Activated CD8-positive, alpha-beta T cell treated with anti-CD3 and anti-CD28 coated beads for 36 hours (primary cell): ENCODE data around the gene B4GALT5. TPM values are rescaled to one million over a fixed set of nuclear protein-coding genes. Genes with fewer than 3 reads are reported as not detected.

Experiments used
- ATAC-seq: fragments of 200-7000 bp; cut with Tn5 transposase; one replicate; pipeline ENCODE4 v1.10.0; 2021; ENCODE audit warnings: mild to moderate bottlenecking, moderate library complexity
- CTCF ChIA-PET: fragments of 350-600 bp; sonication (Branson Sonifier 250); formaldehyde crosslinking; loops from one replicate; lab custom pipeline; 2021; ENCODE audit warnings: antibody characterized with exemption; lab: Charles Lee
- POLR2A ChIA-PET: fragments of 350-600 bp; sonication (Branson Sonifier 250); formaldehyde crosslinking; loops from one replicate; lab custom pipeline; 2021; ENCODE audit warnings: antibody characterized with exemption; lab: Charles Lee
- DNase-seq: peaks from one replicate; pipeline ENCODE4 v3.0.0-alpha.2; 2020
- H3K27ac Mint-ChIP-seq: one replicate; pipeline ENCODE4 v1.8.0; 2021; ENCODE audit warnings: mild to moderate bottlenecking, mixed read lengths
- H3K27me3 Mint-ChIP-seq: one replicate; pipeline ENCODE4 v1.8.0; 2021; ENCODE audit warnings: mixed read lengths
- H3K36me3 Mint-ChIP-seq: one replicate; pipeline ENCODE4 v1.8.0; 2021; ENCODE audit warnings: low read depth, mixed read lengths
- H3K4me1 Mint-ChIP-seq: one replicate; pipeline ENCODE4 v1.8.0; 2021; ENCODE audit warnings: low read depth, mixed read lengths
- H3K4me3 Mint-ChIP-seq: one replicate; pipeline ENCODE4 v1.8.0; 2021; ENCODE audit warnings: mild to moderate bottlenecking, moderate library complexity, mixed read lengths
- H3K9me3 Mint-ChIP-seq: one replicate; pipeline ENCODE4 v1.8.0; 2021; ENCODE audit warnings: mixed read lengths
- CTCF ChIP-seq: fragments of 200-600 bp; IDR thresholded peaks from one replicate; pipeline ENCODE4 v1.8.0; 2022; ENCODE audit warnings: antibody characterized with exemption, mild to moderate bottlenecking
- intact Hi-C: fragments of 100-400 bp; cut with micrococcal nuclease; formaldehyde crosslinking; loops from one replicate; pipeline ENCODE4 v1.10.0; 2022
- total RNA-seq, 2 experiments: library from RNA; stranded (reverse); gene quantifications; one replicate each; pipeline ENCODE4 v1.2.3, GENCODE V29; 2021

Gene B4GALT5
- total RNA-seq, 2 experiments from 2014 or later: 16.5 to 16.8 TPM

GRCh38 chr20:49657118-49657901 is 56.4 kb downstream of the B4GALT5 start:
- DNase-seq: no peak
- Mint-ChIP-seq H3K36me3 (peaks cover 30% of the 10 kb centered on the region), H3K4me1 (peaks cover 14% of the 10 kb centered on the region), H3K27ac (no peak overlapping the region), H3K4me3 (no peak overlapping the region), H3K9me3 (no peaks in the 10 kb centered on the region), H3K27me3 (no peaks in the 10 kb centered on the region)
- CTCF ChIA-PET: interaction anchor here (1.0 to 1.2 kb wide), 2 partner anchors 8 to 169 kb away, joined by 3 read pairs; no protein-coding TSS in a partner anchor
- POLR2A ChIA-PET: interaction anchor here (0.7 to 1.0 kb wide), 2 partner anchors 12 to 57 kb away, joined by 4 to 5 read pairs; no protein-coding TSS in a partner anchor
- no peak for ATAC-seq
- TF ChIP-seq CTCF: no peak
- intact Hi-C loops: no loop called here

- peaks cover 30% of the 10 kb centered on the region for H3K36me3 Mint-ChIP-seq
- DNase-seq (no peak), ATAC-seq (no peak)
- H3K27me3 Mint-ChIP-seq: no peaks in the 10 kb centered on the region
- H3K27ac Mint-ChIP-seq: no peak overlapping the region
- H3K9me3 Mint-ChIP-seq: no peaks in the 10 kb centered on the region
- POLR2A ChIA-PET: interaction anchor here (0.7 to 1.0 kb wide), 2 partner anchors 13 to 58 kb away, joined by 4 to 5 read pairs; no protein-coding TSS in a partner anchor
- no peak overlapping the region for H3K4me3 Mint-ChIP-seq
- peaks cover 9% of the 10 kb centered on the region for H3K4me1 Mint-ChIP-seq
- CTCF ChIA-PET: interaction anchor here (1.0 kb wide), 1 partner anchor 94 kb away, joined by 4 read pairs; no protein-coding TSS in a partner anchor
- intact Hi-C loops: no loop called here
- no peak for TF ChIP-seq CTCF
Measured at GRCh38 chr20:49656304-49656703, 57.4 kb downstream of the B4GALT5 start.

GRCh38 chr20:49653925-49654434 is 59.7 kb downstream of the B4GALT5 start:
- Mint-ChIP-seq H3K4me3 (no peak overlapping the region), H3K9me3 (no peaks in the 10 kb centered on the region), H3K36me3 (peaks cover 36% of the 10 kb centered on the region), H3K27me3 (no peaks in the 10 kb centered on the region), H3K4me1 (peaks cover 9% of the 10 kb centered on the region), H3K27ac (no peak overlapping the region)
- intact Hi-C loops: no loop called here
- ChIA-PET POLR2A (interaction anchor here (0.6 kb wide), 1 partner anchor 23 kb away, joined by 4 read pairs; no protein-coding TSS in a partner anchor), CTCF (no interaction called here)
- no peak for DNase-seq
- no peak for TF ChIP-seq CTCF
- no peak for ATAC-seq

- Mint-ChIP-seq H3K36me3 (peaks cover 39% of the 10 kb centered on the region), H3K9me3 (no peaks in the 10 kb centered on the region), H3K27me3 (no peaks in the 10 kb centered on the region), H3K4me3 (no peak overlapping the region), H3K4me1 (no peaks in the 10 kb centered on the region), H3K27ac (no peak overlapping the region)
- DNase-seq (no peak), ATAC-seq (no peak)
- intact Hi-C loops: no loop called here
- POLR2A ChIA-PET: no interaction called here
- TF ChIP-seq CTCF: no peak
- CTCF ChIA-PET: interaction anchor here (1.0 to 1.4 kb wide), 4 partner anchors 8 to 238 kb away, joined by 3 read pairs; no protein-coding TSS in a partner anchor
Measured at GRCh38 chr20:49649672-49650071, 64.0 kb downstream of the B4GALT5 start.

- Mint-ChIP-seq H3K9me3 (no peaks in the 10 kb centered on the region), H3K4me1 (no peaks in the 10 kb centered on the region), H3K4me3 (no peak overlapping the region), H3K36me3 (peaks cover 33% of the 10 kb centered on the region), H3K27me3 (no peaks in the 10 kb centered on the region), H3K27ac (no peak overlapping the region)
- TF ChIP-seq CTCF: no peak
- POLR2A ChIA-PET: interaction anchor here (0.6 kb wide), 1 partner anchor 16 kb away, joined by 4 read pairs; no protein-coding TSS in a partner anchor
- no peak for ATAC-seq
- no peak for DNase-seq
- intact Hi-C loops: no loop called here
- CTCF ChIA-PET: no interaction called here
Measured at GRCh38 chr20:49647550-49647949, 66.1 kb downstream of the B4GALT5 start.
